Rectal smooth muscle tissue (tissue), 1 donor: ENCODE results near the gene UVRAG.

Experiments used
- H3K27ac ChIP-seq: one replicate; pipeline ENCODE4 v1.7.0; 2013; ENCODE audit warnings: low read depth, low read length, inconsistent platforms
- H3K27me3 ChIP-seq: one replicate; pipeline ENCODE4 v1.7.0; 2013; ENCODE audit warnings: low read length; ENCODE audit not compliant: control insufficient read depth, insufficient read depth
- H3K36me3 ChIP-seq: one replicate; pipeline ENCODE4 v1.7.0; 2013; ENCODE audit warnings: low read length; ENCODE audit not compliant: control insufficient read depth, insufficient read depth
- H3K4me1 ChIP-seq: one replicate; pipeline ENCODE4 v1.7.0; 2013; ENCODE audit warnings: low read length; ENCODE audit not compliant: control insufficient read depth, insufficient read depth
- H3K4me3 ChIP-seq: one replicate; pipeline ENCODE4 v1.7.0; 2013; ENCODE audit warnings: low read length
- H3K9ac ChIP-seq: one replicate; pipeline ENCODE4 v1.7.0; 2013; ENCODE audit warnings: low read length

UVRAG gene

DNA sequence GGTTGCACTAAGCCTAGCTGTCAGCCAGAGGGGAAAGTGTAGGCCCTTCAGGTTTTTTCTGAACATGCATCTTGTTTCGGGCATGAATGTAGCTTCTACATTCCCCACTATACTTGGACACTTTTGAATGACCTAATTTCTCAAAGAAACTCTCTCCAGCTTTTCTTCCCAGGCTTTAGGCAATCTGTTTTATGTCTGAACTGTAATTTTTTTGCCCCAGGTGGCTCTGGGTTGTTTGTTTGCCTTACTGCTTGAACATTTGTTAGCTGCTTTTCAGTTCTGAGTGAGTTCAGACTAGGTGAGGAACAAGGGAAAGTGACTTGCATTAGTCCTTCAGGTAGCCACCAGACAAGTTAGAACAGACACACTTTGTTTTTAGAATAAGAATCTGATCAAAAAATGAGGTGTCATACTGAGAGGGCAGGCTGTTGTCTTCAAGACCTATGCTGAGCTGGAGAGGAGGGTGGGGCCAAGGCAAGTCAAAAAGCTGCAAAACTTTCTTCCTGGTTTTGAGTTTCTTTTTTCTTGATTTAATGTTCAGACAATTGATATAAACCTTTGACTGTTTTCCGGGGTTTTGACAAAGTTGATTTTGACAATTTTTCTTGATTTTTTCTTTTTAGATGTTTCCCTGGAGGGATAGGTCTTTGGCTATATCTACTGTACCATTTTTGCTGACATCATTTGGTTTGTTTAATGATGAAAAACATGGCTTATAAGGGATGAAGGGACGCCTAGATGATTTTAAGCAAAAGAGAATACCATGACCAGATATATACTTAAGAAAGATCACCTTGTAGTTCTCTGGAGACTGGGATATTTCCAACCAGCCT lies 208.4 kb downstream of the UVRAG start:
- Histone ChIP-seq H3K4me1 (peaks cover 8% of the 10 kb centered on the region), H3K27me3 (no peaks in the 10 kb centered on the region), H3K27ac (no peak overlapping the region), H3K4me3 (no peak overlapping the region), H3K36me3 (no peaks in the 10 kb centered on the region), H3K9ac (no peak overlapping the region)

DNA sequence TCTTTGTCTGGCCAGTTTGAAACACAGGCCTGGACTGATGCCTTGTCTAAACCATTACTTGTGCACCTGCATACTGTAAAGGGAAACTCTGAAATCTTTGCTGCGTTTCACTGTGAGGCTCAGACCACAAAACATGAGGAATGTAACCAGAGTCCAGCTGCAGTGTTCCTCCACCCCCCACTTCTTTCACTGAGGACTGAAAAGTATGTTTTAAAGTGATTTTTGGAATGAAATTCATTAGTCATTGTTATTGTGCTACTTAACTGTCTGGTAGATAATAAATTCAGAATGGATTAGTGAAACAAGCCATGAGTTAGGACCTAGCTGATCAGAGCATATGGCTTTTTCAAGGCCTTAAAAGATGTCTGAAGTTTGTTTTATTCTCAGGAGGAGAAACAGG lies 210.1 kb downstream of the UVRAG start:
- H3K4me1 ChIP-seq = peaks cover 8% of the 10 kb centered on the region
- no peaks in the 10 kb centered on the region for H3K36me3 ChIP-seq
- no peak overlapping the region for H3K4me3 ChIP-seq
- no peak overlapping the region for H3K27ac ChIP-seq
- no peak overlapping the region for H3K9ac ChIP-seq
- H3K27me3 ChIP-seq = no peaks in the 10 kb centered on the region

DNA sequence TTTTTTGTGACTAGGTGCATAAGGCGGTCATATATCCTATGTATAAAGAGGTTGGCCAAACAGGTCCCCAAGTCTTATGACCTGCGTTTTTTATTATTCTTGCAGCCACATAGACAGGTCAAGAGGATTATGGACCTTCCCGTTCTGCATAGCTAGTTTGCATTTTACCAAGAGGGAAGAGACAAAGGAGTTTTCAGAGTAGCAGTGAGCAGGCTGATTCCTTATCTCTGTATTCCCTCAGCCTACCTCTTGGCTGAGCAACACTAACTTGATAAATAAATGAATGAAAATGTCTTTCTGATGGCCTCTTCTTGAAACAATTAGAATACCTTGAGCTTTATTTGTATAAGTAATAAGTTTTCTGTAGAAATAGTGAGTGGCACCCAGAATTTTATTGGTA lies 210.8 kb downstream of the UVRAG start:
- Histone ChIP-seq H3K36me3 (no peaks in the 10 kb centered on the region), H3K4me1 (peaks cover 8% of the 10 kb centered on the region)

DNA sequence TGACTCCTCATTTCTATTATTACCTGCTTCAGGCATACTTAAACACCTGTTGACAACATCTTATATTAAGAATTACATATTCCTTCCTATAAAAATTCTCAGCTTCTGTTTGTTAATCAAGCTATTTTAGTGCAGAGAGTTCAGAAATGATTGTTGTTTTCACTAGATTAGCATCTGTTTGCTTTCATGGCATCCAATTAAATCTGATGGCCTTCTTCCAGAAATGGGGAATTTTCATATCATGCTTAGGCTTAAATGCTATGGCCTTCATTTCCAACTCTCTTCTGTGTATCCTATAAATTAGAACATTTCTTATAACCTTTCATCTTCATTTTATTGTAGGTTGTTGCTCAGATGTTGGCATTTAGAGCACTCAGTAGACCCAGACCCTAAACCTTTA lies 211.3 kb downstream of the UVRAG start:
- H3K36me3 ChIP-seq = no peaks in the 10 kb centered on the region
- H3K4me1 ChIP-seq = peaks cover 8% of the 10 kb centered on the region
- H3K9ac ChIP-seq = no peak overlapping the region
- H3K27me3 ChIP-seq = no peaks in the 10 kb centered on the region
- H3K27ac ChIP-seq = no peak overlapping the region
- no peak overlapping the region for H3K4me3 ChIP-seq

More for the DNA sequence above, 210.8 kb downstream of the UVRAG start:
- no peak overlapping the region for H3K27ac ChIP-seq
- H3K27me3 ChIP-seq = no peaks in the 10 kb centered on the region
- H3K4me3 ChIP-seq = no peak overlapping the region
- no peak overlapping the region for H3K9ac ChIP-seq

DNA sequence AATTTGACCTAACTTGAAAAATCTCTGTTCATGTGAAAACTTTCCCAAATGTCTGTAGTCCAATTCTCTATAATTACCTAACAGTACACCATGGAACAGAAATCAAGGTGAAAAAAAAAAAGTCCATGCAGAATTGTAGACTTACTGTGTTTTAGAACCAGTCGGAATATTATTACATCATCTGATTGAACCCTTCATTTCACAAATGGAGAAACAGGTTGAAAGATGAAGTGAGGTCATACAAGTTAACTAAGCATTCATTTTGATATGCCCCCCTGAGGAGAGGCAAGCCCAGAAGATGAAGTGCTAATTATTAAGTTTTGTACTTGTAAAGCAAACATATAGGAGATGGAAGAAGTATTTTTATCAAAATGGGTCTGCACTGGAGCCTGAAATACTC lies 211.9 kb downstream of the UVRAG start:
- Histone ChIP-seq H3K27me3 (no peaks in the 10 kb centered on the region), H3K4me3 (no peak overlapping the region), H3K9ac (no peak overlapping the region), H3K4me1 (peaks cover 8% of the 10 kb centered on the region), H3K36me3 (no peaks in the 10 kb centered on the region), H3K27ac (no peak overlapping the region)

DNA sequence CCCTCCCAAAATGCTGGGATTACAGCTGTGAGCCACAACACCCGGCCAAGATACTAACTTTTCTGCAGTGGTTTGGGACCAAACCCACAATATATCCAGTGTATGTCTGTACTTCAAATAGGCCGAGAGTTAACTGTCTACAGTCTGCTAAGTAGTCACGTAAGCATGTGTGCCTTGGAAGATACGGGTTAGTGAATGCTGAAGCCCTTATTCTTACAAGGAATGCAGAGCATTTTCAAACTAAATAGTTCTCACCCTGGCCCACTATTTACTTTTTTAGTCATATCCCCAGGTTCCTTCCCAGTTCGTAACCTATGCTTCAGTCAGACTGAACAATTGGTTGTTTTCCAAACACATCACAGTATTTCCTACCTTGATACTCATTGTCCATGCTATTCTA lies 215.3 kb downstream of the UVRAG start:
- Histone ChIP-seq H3K27ac (no peak overlapping the region), H3K4me3 (no peak overlapping the region), H3K36me3 (no peaks in the 10 kb centered on the region), H3K4me1 (no peaks in the 10 kb centered on the region), H3K9ac (no peak overlapping the region), H3K27me3 (no peaks in the 10 kb centered on the region)

DNA sequence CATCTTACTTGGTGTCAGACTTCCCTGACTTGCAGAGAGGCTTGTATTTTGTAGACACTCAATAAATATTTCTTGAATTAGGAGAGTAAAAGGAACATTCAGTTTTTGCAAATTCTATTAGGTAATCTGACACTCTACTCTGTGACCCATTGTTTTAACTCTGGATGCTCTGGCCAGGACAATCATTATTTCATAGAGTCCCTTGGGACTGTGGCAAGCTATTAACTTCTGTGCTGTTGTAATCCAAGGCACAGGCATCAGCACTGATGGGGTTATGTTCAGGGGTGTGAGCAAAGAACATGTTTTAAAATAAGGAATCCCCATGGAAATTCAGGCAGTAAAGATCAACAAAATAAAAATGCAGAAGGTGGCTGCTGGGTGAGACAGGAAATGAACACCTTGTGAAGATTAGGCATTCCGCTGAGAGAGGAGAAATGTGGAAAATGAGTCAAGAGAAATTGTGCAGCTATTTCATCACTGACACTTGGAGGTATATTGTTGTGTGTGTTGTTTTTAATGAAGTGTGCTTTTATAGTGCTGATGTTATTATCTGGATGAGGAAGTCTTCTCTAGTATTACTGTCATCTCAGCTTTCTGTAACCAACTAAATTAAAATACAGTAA lies 216.1 kb downstream of the UVRAG start:
- Histone ChIP-seq H3K36me3 (no peaks in the 10 kb centered on the region), H3K4me3 (no peak overlapping the region), H3K27ac (no peak overlapping the region), H3K27me3 (no peaks in the 10 kb centered on the region), H3K9ac (no peak overlapping the region), H3K4me1 (no peaks in the 10 kb centered on the region)

DNA sequence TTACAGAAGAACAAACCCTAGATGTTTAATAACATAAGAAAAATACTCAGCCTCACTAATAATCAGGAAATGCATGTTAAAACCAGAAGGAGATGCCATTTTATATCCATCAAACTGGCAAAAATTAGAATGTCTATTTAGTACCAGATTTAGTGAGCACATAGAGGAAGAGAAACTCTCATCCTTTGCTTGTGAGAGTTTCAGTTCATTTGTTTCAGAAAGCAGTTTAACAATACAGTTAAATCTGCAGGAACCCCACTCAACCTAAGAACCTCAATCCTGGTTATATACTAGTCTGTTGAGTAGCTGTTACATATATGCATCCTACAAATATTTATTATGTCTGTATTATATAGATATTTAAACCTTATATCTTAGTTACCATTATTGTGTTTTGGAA lies 218.7 kb downstream of the UVRAG start:
- Histone ChIP-seq H3K27ac (no peak overlapping the region), H3K9ac (no peak overlapping the region), H3K27me3 (no peaks in the 10 kb centered on the region), H3K36me3 (no peaks in the 10 kb centered on the region), H3K4me3 (no peak overlapping the region), H3K4me1 (no peaks in the 10 kb centered on the region)

DNA sequence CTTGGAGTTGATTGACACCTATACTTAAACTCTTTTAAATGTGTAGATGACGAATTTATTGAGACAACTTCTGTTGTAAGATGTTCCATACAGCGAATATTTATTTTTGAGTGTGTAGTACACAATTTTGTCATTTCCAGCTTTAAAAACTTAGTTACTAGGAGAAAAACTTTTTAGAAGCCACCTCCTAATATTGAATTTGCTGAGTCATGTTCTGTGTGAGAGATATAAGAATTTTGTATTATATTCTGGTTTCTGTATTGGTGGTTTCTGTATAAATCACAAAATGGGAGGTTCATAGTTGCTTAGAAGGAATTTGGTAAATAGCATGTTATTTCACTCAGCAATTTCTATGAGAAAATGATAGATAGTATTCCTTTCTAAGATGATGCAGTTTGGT lies 220.0 kb downstream of the UVRAG start:
- H3K27me3 ChIP-seq = no peaks in the 10 kb centered on the region
- no peak overlapping the region for H3K27ac ChIP-seq
- no peaks in the 10 kb centered on the region for H3K36me3 ChIP-seq
- H3K4me1 ChIP-seq = no peaks in the 10 kb centered on the region
- H3K9ac ChIP-seq = no peak overlapping the region
- H3K4me3 ChIP-seq = no peak overlapping the region

DNA sequence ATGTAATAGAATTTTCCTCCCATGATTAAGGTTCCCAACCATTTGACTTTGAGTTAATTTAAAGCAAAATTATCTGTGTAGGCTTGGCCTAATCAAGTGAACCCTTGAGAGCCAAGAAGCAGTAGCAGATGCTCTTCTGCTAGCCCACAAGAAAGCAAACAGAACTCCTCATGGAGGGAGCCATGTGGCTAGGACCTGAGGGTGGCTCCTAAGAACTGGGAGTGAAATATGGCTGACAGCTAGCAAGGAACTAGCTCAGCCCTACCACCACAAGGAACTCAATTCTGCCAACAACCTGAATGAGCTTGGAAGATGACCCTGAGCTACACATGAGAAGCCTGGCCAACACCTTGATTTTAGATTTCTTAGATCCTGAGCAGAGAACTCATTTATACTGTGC lies 223.6 kb downstream of the UVRAG start:
- H3K27me3 ChIP-seq = no peaks in the 10 kb centered on the region
- H3K9ac ChIP-seq = no peak overlapping the region
- H3K27ac ChIP-seq = no peak overlapping the region
- H3K4me3 ChIP-seq = no peak overlapping the region
- H3K36me3 ChIP-seq = no peaks in the 10 kb centered on the region
- H3K4me1 ChIP-seq = no peaks in the 10 kb centered on the region

DNA sequence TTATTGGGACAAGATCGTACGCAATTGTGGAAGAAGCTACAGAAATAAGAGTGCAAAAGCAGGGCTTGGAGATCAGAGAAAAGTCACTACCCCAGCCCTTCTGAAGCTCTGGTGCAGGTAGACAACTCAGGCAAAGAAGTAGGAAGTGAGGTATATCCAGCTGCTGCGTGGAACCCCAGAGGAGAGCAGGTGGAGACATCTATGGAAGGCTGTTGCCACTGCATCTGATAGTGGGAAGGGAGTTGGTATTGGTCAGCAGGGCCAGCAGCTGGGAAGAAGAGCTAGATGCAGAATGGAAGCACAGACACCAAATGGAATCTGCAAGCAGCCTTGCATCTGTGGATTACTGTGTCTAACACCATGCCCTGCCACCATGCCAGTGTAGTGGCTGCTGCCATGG lies 226.2 kb downstream of the UVRAG start:
- Histone ChIP-seq H3K36me3 (no peaks in the 10 kb centered on the region), H3K27ac (no peak overlapping the region), H3K4me1 (no peaks in the 10 kb centered on the region), H3K27me3 (no peaks in the 10 kb centered on the region), H3K9ac (no peak overlapping the region), H3K4me3 (no peak overlapping the region)

DNA sequence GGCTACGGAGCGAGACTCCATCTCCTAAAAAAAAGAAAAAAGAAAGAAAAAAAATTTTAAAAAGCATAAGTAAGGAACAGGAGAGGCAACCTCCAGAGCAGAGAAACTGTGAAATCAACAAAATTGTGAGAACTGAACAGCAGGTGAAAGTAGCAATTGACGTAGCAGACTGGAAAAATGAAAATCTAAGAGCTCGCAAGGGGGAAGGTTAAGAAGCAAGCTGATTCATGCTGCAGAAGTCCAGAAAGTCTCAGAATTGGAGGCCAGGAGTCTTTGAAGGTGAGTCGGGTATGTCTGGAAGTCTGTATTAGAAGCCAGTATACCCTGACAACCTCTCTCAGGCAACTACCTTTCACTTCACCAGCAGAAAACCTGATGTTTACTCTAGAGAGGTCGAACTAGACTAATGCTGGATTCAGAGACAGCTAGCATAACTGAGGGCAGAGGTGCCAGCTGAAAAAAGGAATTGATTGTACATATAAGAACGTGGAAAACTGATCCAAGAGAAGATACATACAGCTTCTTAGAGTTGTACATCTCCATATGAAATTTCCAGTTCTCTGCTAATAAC lies 229.8 kb downstream of the UVRAG start:
- Histone ChIP-seq H3K4me3 (no peak overlapping the region), H3K27me3 (no peaks in the 10 kb centered on the region), H3K36me3 (no peaks in the 10 kb centered on the region), H3K27ac (no peak overlapping the region), H3K4me1 (no peaks in the 10 kb centered on the region), H3K9ac (no peak overlapping the region)

DNA sequence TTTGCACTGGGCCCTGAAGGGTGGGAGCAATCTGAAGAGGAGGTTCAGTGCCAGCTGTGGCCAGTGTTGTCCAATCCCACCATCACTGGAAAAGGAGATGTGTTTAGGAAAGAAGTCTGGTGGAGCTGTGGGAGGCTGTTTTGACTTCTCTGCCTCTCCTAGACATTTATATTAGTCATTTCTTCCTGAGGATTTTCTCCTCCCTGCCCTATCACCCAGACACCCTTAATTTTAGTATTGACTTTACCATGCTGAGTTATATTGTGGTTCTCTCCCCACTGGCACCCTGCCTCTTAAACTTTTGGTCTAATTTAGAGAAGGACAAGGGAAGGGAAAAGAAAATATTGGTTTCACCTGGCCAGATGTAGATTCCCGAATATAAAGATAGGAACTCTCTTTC lies 232.2 kb downstream of the UVRAG start:
- H3K27ac ChIP-seq = no peak overlapping the region
- no peak overlapping the region for H3K9ac ChIP-seq
- H3K27me3 ChIP-seq = no peaks in the 10 kb centered on the region
- no peaks in the 10 kb centered on the region for H3K4me1 ChIP-seq
- no peaks in the 10 kb centered on the region for H3K36me3 ChIP-seq
- H3K4me3 ChIP-seq = no peak overlapping the region
